ENCODE measurements around the gene S100A5. TPM values are rescaled to one million over a fixed set of nuclear protein-coding genes. Genes with fewer than 3 reads are reported as not detected.

The S100A5 gene
- total RNA-seq, 3 donors from 2014 or later, result not detected

- H3K4me3 ChIP-seq, result no peak overlapping the region
- ATAC-seq (peak; percentile 14), DNase-seq (peak in 2 of 3 donors; percentile 48 to 57)
- H3K36me3 ChIP-seq (ENCODE audit: low read depth), result no peaks in the 10 kb centered on the region
- intact Hi-C loops (cut with DNase I, micrococcal nuclease), result loop anchor here in 1 of 2 donors (5.0 to 10.0 kb wide), 2 partner anchors 54 to 232 kb away; partner anchors contain the start of gene S100A2
- H3K4me1 ChIP-seq (ENCODE audit: low read depth), result peaks cover 23% of the 10 kb centered on the region
- no peaks in the 10 kb centered on the region for H3K9me3 ChIP-seq
- no peak for TF ChIP-seq CTCF (IDR thresholded peaks at IDR 0.05)
Measured at GRCh38 chr1:153513023-153513422, 27.7 kb downstream of the S100A5 start.

GRCh38 chr1:153510984-153511410, 29.7 kb downstream of the S100A5 start:
- intact Hi-C loops (cut with DNase I, micrococcal nuclease), result loop anchor here (2.0 to 10.0 kb wide), 3 partner anchors 56 to 234 kb away; partner anchors contain the start of gene S100A2 (in 1 of the 2)
- peak; percentile 71 for ATAC-seq
- Histone ChIP-seq H3K9me3 (no peaks in the 10 kb centered on the region), H3K36me3 (ENCODE audit: low read depth) (no peaks in the 10 kb centered on the region), H3K4me1 (ENCODE audit: low read depth) (peaks cover 17% of the 10 kb centered on the region), H3K4me3 (no peak overlapping the region)
- peak; percentile 85 for TF ChIP-seq CTCF (IDR thresholded peaks at IDR 0.05)
- DNase-seq, result peak; percentile 84 to 89 (median 87)

- intact Hi-C loops (cut with DNase I, micrococcal nuclease), result loop anchor here (2.0 to 10.0 kb wide), 3 partner anchors 57 to 235 kb away; partner anchors contain the start of gene S100A2 (in 1 of the 2)
- TF ChIP-seq CTCF (IDR thresholded peaks at IDR 0.05), result peak; percentile 65
- Histone ChIP-seq H3K36me3 (ENCODE audit: low read depth) (no peaks in the 10 kb centered on the region), H3K4me1 (ENCODE audit: low read depth) (peaks cover 7% of the 10 kb centered on the region), H3K4me3 (no peak overlapping the region), H3K9me3 (no peaks in the 10 kb centered on the region)
- ATAC-seq (peak; percentile 69), DNase-seq (peak; percentile 59 to 86 (median 80))
Measured at GRCh38 chr1:153509729-153510354, 30.9 kb downstream of the S100A5 start.

DNA sequence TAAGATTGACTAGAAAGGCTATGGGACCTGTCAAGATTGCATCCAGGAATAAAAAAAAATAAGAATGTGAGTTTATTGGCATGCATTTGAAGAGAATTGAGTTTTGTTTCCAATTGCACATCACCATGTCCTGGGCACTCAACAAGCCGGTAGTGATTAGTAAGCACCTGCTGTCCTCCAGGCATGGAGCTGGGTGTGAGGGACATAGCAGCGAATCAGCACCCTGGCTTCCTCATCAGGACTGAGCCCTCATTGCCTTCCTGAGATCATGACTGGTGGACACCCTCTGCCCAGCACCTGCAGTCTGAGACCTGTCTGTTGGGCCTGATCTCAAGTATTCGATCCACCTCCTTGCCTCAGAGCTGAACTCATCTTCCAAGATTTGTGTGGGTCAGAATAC, 31.7 kb downstream of the S100A5 start:
- Histone ChIP-seq H3K36me3 (ENCODE audit: low read depth) (no peaks in the 10 kb centered on the region), H3K4me1 (ENCODE audit: low read depth) (peaks cover 6% of the 10 kb centered on the region), H3K4me3 (no peak overlapping the region), H3K9me3 (no peaks in the 10 kb centered on the region)
- DNase-seq (no peak), ATAC-seq (no peak)
- intact Hi-C loops (cut with DNase I, micrococcal nuclease), result no loop called here
- no peak for TF ChIP-seq CTCF (IDR thresholded peaks at IDR 0.05)

DNA sequence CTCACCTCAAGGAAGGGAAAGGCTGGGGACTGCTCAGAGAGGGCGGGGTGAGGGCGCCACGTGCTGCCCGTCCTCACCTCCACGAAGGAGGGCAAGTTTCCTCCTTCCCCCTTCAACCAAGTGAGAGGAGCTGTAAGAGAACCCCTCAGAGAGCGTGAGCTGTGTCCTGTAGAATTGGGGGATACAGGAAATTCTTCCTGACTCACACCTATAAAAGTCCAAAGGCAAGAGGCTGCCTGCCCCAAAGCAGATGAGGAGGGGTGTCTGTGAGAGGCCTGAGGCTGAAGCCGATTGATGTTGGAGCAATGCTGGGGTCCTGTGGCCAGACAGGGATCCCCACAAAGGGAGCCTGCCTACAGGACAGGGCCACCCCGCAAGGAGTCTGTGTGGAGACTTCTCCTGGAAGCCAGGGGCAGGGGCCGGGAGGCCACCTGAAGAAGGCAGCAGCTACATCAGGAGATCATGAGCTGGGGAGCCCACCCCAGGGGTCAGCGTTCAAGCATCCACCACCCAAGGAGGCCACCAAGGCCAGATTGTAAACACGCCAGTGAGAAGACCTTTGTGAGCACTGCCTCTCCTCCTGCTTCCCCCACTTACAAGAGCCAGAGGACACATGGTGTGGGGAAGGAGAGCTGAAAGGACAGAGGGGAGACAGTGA, 32.7 kb downstream of the S100A5 start:
- H3K4me1 ChIP-seq (ENCODE audit: low read depth), result peaks cover 6% of the 10 kb centered on the region
- no peaks in the 10 kb centered on the region for H3K9me3 ChIP-seq
- H3K36me3 ChIP-seq (ENCODE audit: low read depth), result no peaks in the 10 kb centered on the region
- DNase-seq, result no peak
- ATAC-seq, result no peak
- no peak overlapping the region for H3K4me3 ChIP-seq
- intact Hi-C loops (cut with DNase I, micrococcal nuclease), result no loop called here
- no peak for TF ChIP-seq CTCF (IDR thresholded peaks at IDR 0.05)

Measured in mucosa of descending colon (tissue), 3 donors.